Measurements from ENCODE around the gene SUSD1.

SUSD1 gene

GRCh38 chr9:112037281-112038016 is 137.6 kb downstream of the SUSD1 start:
- H3K27me3 Mint-ChIP-seq (ENCODE audit: low read depth) = peaks cover 26% of the 10 kb centered on the region
- peak; percentile 77 for DNase-seq (ENCODE audit: low spot score)
- peaks cover 30% of the 10 kb centered on the region for H3K4me1 Mint-ChIP-seq (ENCODE audit: low read depth)
- H3K9me3 Mint-ChIP-seq = no peaks in the 10 kb centered on the region
- peaks cover 42% of the 10 kb centered on the region for H3K36me3 Mint-ChIP-seq (ENCODE audit: low read depth)
- H3K27ac Mint-ChIP-seq = peak overlapping the region; percentile 83
- H3K4me3 Mint-ChIP-seq = peak overlapping the region; percentile 64

GRCh38 chr9:112035166-112035826 is 139.8 kb downstream of the SUSD1 start:
- Mint-ChIP-seq H3K27me3 (ENCODE audit: low read depth) (peaks cover 25% of the 10 kb centered on the region), H3K9me3 (no peaks in the 10 kb centered on the region), H3K4me3 (no peak overlapping the region), H3K4me1 (ENCODE audit: low read depth) (peaks cover 42% of the 10 kb centered on the region), H3K36me3 (ENCODE audit: low read depth) (peaks cover 33% of the 10 kb centered on the region), H3K27ac (no peak overlapping the region)
- no peak for DNase-seq (ENCODE audit: low spot score)

- peaks cover 48% of the 10 kb centered on the region for H3K4me1 Mint-ChIP-seq (ENCODE audit: low read depth)
- H3K36me3 Mint-ChIP-seq (ENCODE audit: low read depth) = peaks cover 28% of the 10 kb centered on the region
- H3K27ac Mint-ChIP-seq = no peak overlapping the region
- no peak overlapping the region for H3K4me3 Mint-ChIP-seq
- DNase-seq (ENCODE audit: low spot score) = no peak
- peaks cover 23% of the 10 kb centered on the region for H3K27me3 Mint-ChIP-seq (ENCODE audit: low read depth)
- H3K9me3 Mint-ChIP-seq = no peaks in the 10 kb centered on the region
These were observed 140.9 kb downstream of the SUSD1 start for GRCh38 chr9:112034216-112034611.

- no peak for DNase-seq (ENCODE audit: low spot score)
- Mint-ChIP-seq H3K4me1 (ENCODE audit: low read depth) (peaks cover 44% of the 10 kb centered on the region), H3K36me3 (ENCODE audit: low read depth) (peaks cover 26% of the 10 kb centered on the region), H3K9me3 (no peaks in the 10 kb centered on the region), H3K27me3 (ENCODE audit: low read depth) (peaks cover 20% of the 10 kb centered on the region), H3K4me3 (no peak overlapping the region), H3K27ac (no peak overlapping the region)
These were observed 141.6 kb downstream of the SUSD1 start for GRCh38 chr9:112033237-112034215.

GRCh38 chr9:112032743-112033142 is 142.4 kb downstream of the SUSD1 start:
- peaks cover 38% of the 10 kb centered on the region for H3K4me1 Mint-ChIP-seq (ENCODE audit: low read depth)
- peaks cover 26% of the 10 kb centered on the region for H3K36me3 Mint-ChIP-seq (ENCODE audit: low read depth)
- H3K27ac Mint-ChIP-seq = no peak overlapping the region

GRCh38 chr9:112032009-112032408 is 143.1 kb downstream of the SUSD1 start:
- peaks cover 31% of the 10 kb centered on the region for H3K4me1 Mint-ChIP-seq (ENCODE audit: low read depth)
- no peaks in the 10 kb centered on the region for H3K9me3 Mint-ChIP-seq
- peaks cover 23% of the 10 kb centered on the region for H3K27me3 Mint-ChIP-seq (ENCODE audit: low read depth)
- H3K4me3 Mint-ChIP-seq = peak overlapping the region; percentile 0
- peaks cover 24% of the 10 kb centered on the region for H3K36me3 Mint-ChIP-seq (ENCODE audit: low read depth)
- DNase-seq (ENCODE audit: low spot score) = peak; percentile 25
- peak overlapping the region; percentile 52 for H3K27ac Mint-ChIP-seq

More at GRCh38 chr9:112032743-112033142, 142.4 kb downstream of the SUSD1 start:
- DNase-seq (ENCODE audit: low spot score) = no peak
- Mint-ChIP-seq H3K9me3 (no peaks in the 10 kb centered on the region), H3K27me3 (ENCODE audit: low read depth) (peaks cover 23% of the 10 kb centered on the region), H3K4me3 (no peak overlapping the region)

- H3K27ac Mint-ChIP-seq = no peak overlapping the region
These were observed 143.7 kb downstream of the SUSD1 start for GRCh38 chr9:112031400-112031799.

GRCh38 chr9:112029921-112030444 is 145.1 kb downstream of the SUSD1 start:
- peak; percentile 14 for DNase-seq (ENCODE audit: low spot score)
- Mint-ChIP-seq H3K4me1 (ENCODE audit: low read depth) (peaks cover 27% of the 10 kb centered on the region), H3K9me3 (no peaks in the 10 kb centered on the region), H3K4me3 (no peak overlapping the region), H3K36me3 (ENCODE audit: low read depth) (peaks cover 18% of the 10 kb centered on the region), H3K27me3 (ENCODE audit: low read depth) (peaks cover 22% of the 10 kb centered on the region), H3K27ac (no peak overlapping the region)

More at GRCh38 chr9:112031400-112031799, 143.7 kb downstream of the SUSD1 start:
- no peak for DNase-seq (ENCODE audit: low spot score)
- no peaks in the 10 kb centered on the region for H3K9me3 Mint-ChIP-seq
- H3K27me3 Mint-ChIP-seq (ENCODE audit: low read depth) = peaks cover 23% of the 10 kb centered on the region
- H3K36me3 Mint-ChIP-seq (ENCODE audit: low read depth) = peaks cover 24% of the 10 kb centered on the region
- H3K4me3 Mint-ChIP-seq = no peak overlapping the region
- peaks cover 29% of the 10 kb centered on the region for H3K4me1 Mint-ChIP-seq (ENCODE audit: low read depth)

- H3K27me3 Mint-ChIP-seq (ENCODE audit: low read depth) = peaks cover 14% of the 10 kb centered on the region
- peaks cover 11% of the 10 kb centered on the region for H3K36me3 Mint-ChIP-seq (ENCODE audit: low read depth)
- H3K27ac Mint-ChIP-seq = no peak overlapping the region
- H3K4me3 Mint-ChIP-seq = no peak overlapping the region
- DNase-seq (ENCODE audit: low spot score) = peak; percentile 52
- peaks cover 20% of the 10 kb centered on the region for H3K4me1 Mint-ChIP-seq (ENCODE audit: low read depth)
- H3K9me3 Mint-ChIP-seq = no peaks in the 10 kb centered on the region
These were observed 146.6 kb downstream of the SUSD1 start for GRCh38 chr9:112028242-112029221.

GRCh38 chr9:112025850-112026249 is 149.2 kb downstream of the SUSD1 start:
- Mint-ChIP-seq H3K4me1 (ENCODE audit: low read depth) (peaks cover 8% of the 10 kb centered on the region), H3K27me3 (ENCODE audit: low read depth) (peaks cover 14% of the 10 kb centered on the region), H3K9me3 (no peaks in the 10 kb centered on the region), H3K4me3 (no peak overlapping the region), H3K36me3 (ENCODE audit: low read depth) (peaks cover 9% of the 10 kb centered on the region), H3K27ac (no peak overlapping the region)
- DNase-seq (ENCODE audit: low spot score) = no peak

GRCh38 chr9:112021742-112022141 is 153.4 kb downstream of the SUSD1 start:
- Mint-ChIP-seq H3K27ac (no peak overlapping the region), H3K36me3 (ENCODE audit: low read depth) (no peaks in the 10 kb centered on the region), H3K9me3 (no peaks in the 10 kb centered on the region), H3K4me1 (ENCODE audit: low read depth) (peaks cover 4% of the 10 kb centered on the region), H3K4me3 (no peak overlapping the region), H3K27me3 (ENCODE audit: low read depth) (peaks cover 13% of the 10 kb centered on the region)
- DNase-seq (ENCODE audit: low spot score) = no peak

- no peak overlapping the region for H3K27ac Mint-ChIP-seq
- H3K9me3 Mint-ChIP-seq = no peaks in the 10 kb centered on the region
- no peak overlapping the region for H3K4me3 Mint-ChIP-seq
- H3K36me3 Mint-ChIP-seq (ENCODE audit: low read depth) = no peaks in the 10 kb centered on the region
- H3K27me3 Mint-ChIP-seq (ENCODE audit: low read depth) = peaks cover 16% of the 10 kb centered on the region
- peaks cover 4% of the 10 kb centered on the region for H3K4me1 Mint-ChIP-seq (ENCODE audit: low read depth)
- no peak for DNase-seq (ENCODE audit: low spot score)
These were observed 154.2 kb downstream of the SUSD1 start for GRCh38 chr9:112020680-112021596.
